Measurements from ENCODE around the gene PANK2.

DNA sequence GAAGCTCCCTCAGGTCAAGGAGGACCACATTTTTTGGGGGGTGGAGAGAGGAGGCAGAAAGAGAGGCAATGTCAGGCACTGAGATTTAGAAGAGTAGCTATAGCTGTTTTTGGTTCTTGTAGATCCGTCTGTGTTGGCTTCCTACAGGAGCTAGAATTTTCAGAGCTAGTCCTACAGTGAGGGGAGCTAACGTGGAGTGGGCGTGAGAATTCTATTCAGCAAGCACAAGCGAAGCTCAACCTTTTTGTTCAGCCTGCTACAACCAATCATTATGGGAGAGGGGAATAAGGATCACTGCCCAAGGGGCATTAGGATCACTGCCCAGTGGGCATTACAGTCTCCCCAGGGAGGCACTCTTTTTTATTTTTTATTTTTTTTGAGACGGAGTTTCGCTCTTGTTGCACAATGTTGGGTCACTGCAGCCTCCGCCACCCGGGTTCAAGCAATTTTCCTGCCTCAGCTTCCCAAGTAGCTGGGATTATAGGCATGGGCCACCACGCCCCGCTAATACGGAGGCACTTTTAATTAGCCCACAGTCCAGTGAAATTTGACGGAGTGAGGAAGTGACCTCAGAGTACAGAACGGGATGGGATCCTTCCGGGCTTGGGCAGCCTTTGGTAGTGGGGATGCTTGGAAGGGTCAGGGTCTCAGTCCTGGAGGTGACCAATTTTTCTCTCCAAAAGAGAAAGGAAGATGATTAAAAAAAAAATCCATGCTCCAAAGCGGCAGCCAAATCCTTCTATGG, 1.1 kb upstream of the PANK2 start:
- TF ChIP-seq, protein P1, sequence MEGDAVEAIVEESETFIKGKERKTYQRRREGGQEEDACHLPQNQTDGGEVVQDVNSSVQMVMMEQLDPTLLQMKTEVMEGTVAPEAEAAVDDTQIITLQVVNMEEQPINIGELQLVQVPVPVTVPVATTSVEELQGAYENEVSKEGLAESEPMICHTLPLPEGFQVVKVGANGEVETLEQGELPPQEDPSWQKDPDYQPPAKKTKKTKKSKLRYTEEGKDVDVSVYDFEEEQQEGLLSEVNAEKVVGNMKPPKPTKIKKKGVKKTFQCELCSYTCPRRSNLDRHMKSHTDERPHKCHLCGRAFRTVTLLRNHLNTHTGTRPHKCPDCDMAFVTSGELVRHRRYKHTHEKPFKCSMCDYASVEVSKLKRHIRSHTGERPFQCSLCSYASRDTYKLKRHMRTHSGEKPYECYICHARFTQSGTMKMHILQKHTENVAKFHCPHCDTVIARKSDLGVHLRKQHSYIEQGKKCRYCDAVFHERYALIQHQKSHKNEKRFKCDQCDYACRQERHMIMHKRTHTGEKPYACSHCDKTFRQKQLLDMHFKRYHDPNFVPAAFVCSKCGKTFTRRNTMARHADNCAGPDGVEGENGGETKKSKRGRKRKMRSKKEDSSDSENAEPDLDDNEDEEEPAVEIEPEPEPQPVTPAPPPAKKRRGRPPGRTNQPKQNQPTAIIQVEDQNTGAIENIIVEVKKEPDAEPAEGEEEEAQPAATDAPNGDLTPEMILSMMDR (IDR thresholded peaks at IDR 0.05), result no peak
- TF ChIP-seq EP300 (IDR thresholded peaks at IDR 0.05) (no peak), POLR2A (IDR thresholded peaks at IDR 0.05) (no peak)

All from tibial nerve (tissue), 4 donors.